CD4-positive, alpha-beta T cell (primary cell): Measurements from ENCODE around the gene STAB1. TPM values are rescaled to one million over a fixed set of nuclear protein-coding genes. Genes with fewer than 3 reads are reported as not detected.

ENCODE experiments used
- ATAC-seq: fragments of 200-7000 bp; cut with Tn5 transposase; one replicate; pipeline ENCODE4 v1.10.0; 2022; ENCODE audit warnings: mild to moderate bottlenecking; ENCODE audit not compliant: poor library complexity
- CTCF ChIA-PET: fragments of 350-600 bp; sonication (Branson Sonifier 250); formaldehyde crosslinking; loops from one replicate; lab custom pipeline; 2021; ENCODE audit warnings: antibody characterized with exemption, inconsistent platforms; lab: Charles Lee
- POLR2A ChIA-PET: fragments of 350-600 bp; sonication (Branson Sonifier 250); formaldehyde crosslinking; loops from one replicate; lab custom pipeline; 2021; ENCODE audit warnings: antibody characterized with exemption, inconsistent platforms; lab: Charles Lee
- DNase-seq, 14 experiments: peaks; one replicate each; pipeline ENCODE4 v3.0.0-alpha.2; 2013 to 2020; ENCODE audit warnings: mixed read lengths in 2 of 14
- H3K27ac ChIP-seq, 2 donors: one replicate each; pipeline versions ENCODE4 v1.5.1 to v1.7.0; 2013; ENCODE audit warnings: low read length in 2 of 2, low read depth in 1 of 2, mild to moderate bottlenecking in 1 of 2
- H3K27me3 ChIP-seq, 2 experiments: 1 replicate in 1 of 2; 2 replicates in 1 of 2; pipeline versions ENCODE4 v1.6.1 to v1.7.0; 2013; ENCODE audit warnings: low read length in 2 of 2, control low read depth in 1 of 2, mild to moderate bottlenecking in 1 of 2, moderate library complexity in 1 of 2; ENCODE audit not compliant: insufficient read depth in 2 of 2, control insufficient read depth in 1 of 2
- H3K36me3 ChIP-seq: one replicate; pipeline ENCODE4 v1.6.1; 2013; ENCODE audit warnings: low read length, control low read depth; ENCODE audit not compliant: insufficient read depth
- H3K4me1 ChIP-seq: one replicate; pipeline ENCODE4 v1.6.1; 2013; ENCODE audit warnings: low read length, control low read depth; ENCODE audit not compliant: insufficient read depth
- H3K4me3 ChIP-seq: one replicate; pipeline ENCODE4 v1.5.1; 2013; ENCODE audit warnings: mild to moderate bottlenecking, low read length, moderate library complexity
- H3K9me3 ChIP-seq, 2 experiments: 1 replicate in 1 of 2; 2 replicates in 1 of 2; pipeline versions ENCODE4 v1.6.1 to v1.7.0; 2013; ENCODE audit warnings: low read length in 2 of 2, mild to moderate bottlenecking in 2 of 2, control low read depth in 1 of 2, moderate library complexity in 1 of 2; ENCODE audit not compliant: control insufficient read depth in 1 of 2, insufficient read depth in 1 of 2
- H3K27ac Mint-ChIP-seq: one replicate; pipeline ENCODE4 v1.8.0; 2020; ENCODE audit warnings: mixed read lengths
- H3K27me3 Mint-ChIP-seq: one replicate; pipeline ENCODE4 v1.8.0; 2021; ENCODE audit warnings: mixed read lengths
- H3K36me3 Mint-ChIP-seq: one replicate; pipeline ENCODE4 v1.8.0; 2021; ENCODE audit warnings: low read depth, mixed read lengths
- H3K4me1 Mint-ChIP-seq: one replicate; pipeline ENCODE4 v1.8.0; 2021; ENCODE audit warnings: low read depth, mixed read lengths
- H3K4me3 Mint-ChIP-seq: one replicate; pipeline ENCODE4 v1.8.0; 2020; ENCODE audit warnings: mild to moderate bottlenecking, mixed read lengths
- H3K9me3 Mint-ChIP-seq: one replicate; pipeline ENCODE4 v1.8.0; 2020; ENCODE audit warnings: mixed read lengths
- intact Hi-C, 2 experiments: fragments of 100-400 bp; cut with DNase I in 1 of 2; cut with micrococcal nuclease in 1 of 2; formaldehyde crosslinking; loops; one replicate each; pipeline versions ENCODE4 v1.15.1 to v1.9.0; 2023 to 2025; cut with DNase I, micrococcal nuclease
- total RNA-seq, 174 experiments: library from RNA in 2 of 174; stranded (reverse) in 2 of 174; gene quantifications; one replicate each; pipeline ENCODE4 v1.2.3 and lab custom pipeline; 2021 to 2026
- TF ChIP-seq, protein P1 (sequence below): fragments of 200-600 bp; IDR thresholded peaks from one replicate; pipeline ENCODE4 v1.8.0; 2022; ENCODE audit warnings: antibody characterized with exemption, mild to moderate bottlenecking

Gene STAB1
- total RNA-seq, 2 experiments from 2014 or later, result 1.5 to 2.5 TPM

DNA sequence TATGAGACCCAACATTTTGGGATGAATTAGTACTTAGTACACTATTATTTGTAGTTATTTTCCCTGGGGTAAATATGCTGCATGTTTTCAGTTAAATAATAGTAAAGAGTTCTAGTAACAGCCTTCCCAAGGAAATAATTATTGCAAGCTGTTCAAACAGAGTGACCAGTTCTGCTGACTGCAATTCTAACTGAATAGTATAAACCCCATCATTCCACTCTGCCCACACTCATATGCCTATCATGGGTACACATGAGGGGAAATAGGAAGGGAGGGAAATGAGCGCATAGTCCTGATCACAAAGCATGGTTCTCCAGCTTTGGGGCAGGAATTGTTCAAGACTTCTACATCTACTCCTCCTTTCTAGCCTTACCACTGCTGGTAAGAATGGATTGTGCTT, 59.9 kb downstream of the STAB1 start:
- H3K4me1 ChIP-seq, result no peaks in the 10 kb centered on the region
- Mint-ChIP-seq H3K4me1 (no peaks in the 10 kb centered on the region), H3K27ac (no peak overlapping the region), H3K36me3 (peaks cover 86% of the 10 kb centered on the region), H3K4me3 (no peak overlapping the region), H3K27me3 (no peaks in the 10 kb centered on the region), H3K9me3 (no peaks in the 10 kb centered on the region)
- CTCF ChIA-PET, result no interaction called here
- peaks cover 60% of the 10 kb centered on the region for H3K36me3 ChIP-seq
- H3K4me3 ChIP-seq, result no peak overlapping the region
- TF ChIP-seq, protein P1, sequence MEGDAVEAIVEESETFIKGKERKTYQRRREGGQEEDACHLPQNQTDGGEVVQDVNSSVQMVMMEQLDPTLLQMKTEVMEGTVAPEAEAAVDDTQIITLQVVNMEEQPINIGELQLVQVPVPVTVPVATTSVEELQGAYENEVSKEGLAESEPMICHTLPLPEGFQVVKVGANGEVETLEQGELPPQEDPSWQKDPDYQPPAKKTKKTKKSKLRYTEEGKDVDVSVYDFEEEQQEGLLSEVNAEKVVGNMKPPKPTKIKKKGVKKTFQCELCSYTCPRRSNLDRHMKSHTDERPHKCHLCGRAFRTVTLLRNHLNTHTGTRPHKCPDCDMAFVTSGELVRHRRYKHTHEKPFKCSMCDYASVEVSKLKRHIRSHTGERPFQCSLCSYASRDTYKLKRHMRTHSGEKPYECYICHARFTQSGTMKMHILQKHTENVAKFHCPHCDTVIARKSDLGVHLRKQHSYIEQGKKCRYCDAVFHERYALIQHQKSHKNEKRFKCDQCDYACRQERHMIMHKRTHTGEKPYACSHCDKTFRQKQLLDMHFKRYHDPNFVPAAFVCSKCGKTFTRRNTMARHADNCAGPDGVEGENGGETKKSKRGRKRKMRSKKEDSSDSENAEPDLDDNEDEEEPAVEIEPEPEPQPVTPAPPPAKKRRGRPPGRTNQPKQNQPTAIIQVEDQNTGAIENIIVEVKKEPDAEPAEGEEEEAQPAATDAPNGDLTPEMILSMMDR, result no peak
- intact Hi-C loops, result no loop called here
- no peaks in the 10 kb centered on the region for H3K9me3 ChIP-seq
- ATAC-seq, result no peak
- no peaks in the 10 kb centered on the region for H3K27me3 ChIP-seq
- H3K27ac ChIP-seq, result no peak overlapping the region
- POLR2A ChIA-PET, result interaction anchor here (0.5 kb wide), 1 partner anchor 155 kb away, joined by 3 read pairs; no protein-coding TSS in a partner anchor
- DNase-seq, result no peak

DNA sequence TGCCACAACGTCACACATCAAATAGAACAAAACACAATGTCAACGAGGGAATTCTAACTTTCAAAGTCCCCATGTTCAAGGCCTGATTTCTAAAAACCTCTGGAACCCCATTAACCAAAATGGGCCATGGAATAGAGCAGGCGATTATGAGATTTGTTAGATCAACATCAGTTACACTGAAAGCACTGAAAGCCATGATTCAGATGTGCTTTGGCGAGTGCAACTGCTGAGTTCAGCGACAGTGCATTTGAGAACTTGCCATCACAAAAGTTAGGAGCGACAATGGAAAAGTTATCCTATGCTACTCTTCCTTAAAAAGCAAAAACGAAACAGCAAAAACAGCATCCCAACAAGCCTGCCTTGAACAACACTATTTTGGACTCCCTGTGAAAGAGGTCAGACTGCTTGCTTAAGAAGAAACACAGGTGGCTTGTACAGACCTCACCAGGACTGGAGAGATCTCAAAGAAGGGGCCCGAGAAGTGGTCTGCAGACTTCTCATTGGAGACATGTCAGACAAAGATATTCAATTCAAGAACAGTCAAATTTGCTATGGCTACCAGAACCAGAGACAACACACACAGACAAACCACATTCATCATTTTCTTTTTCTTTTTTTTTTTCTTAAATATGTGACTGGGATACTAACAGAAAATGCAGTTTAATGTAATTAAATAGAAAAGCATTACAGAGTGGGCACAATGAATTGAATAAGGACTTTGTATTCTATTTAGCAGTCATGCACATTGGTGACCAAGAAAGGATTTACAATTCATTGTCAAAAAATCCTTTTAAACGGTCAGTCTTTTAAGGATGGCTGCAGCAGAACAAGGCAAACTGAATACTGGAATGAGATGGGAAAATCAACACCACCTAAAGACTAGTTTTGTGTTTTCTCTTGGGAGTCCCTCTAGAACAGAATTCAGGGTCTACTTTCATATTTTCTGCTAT, 62.1 kb downstream of the STAB1 start:
- TF ChIP-seq, protein P1, result no peak
- H3K27me3 Mint-ChIP-seq, result no peaks in the 10 kb centered on the region
- H3K4me3 ChIP-seq, result no peak overlapping the region
- H3K9me3 Mint-ChIP-seq, result no peaks in the 10 kb centered on the region
- peaks cover 55% of the 10 kb centered on the region for H3K36me3 ChIP-seq
- no peaks in the 10 kb centered on the region for H3K4me1 ChIP-seq
- DNase-seq (no peak), ATAC-seq (no peak)
- POLR2A ChIA-PET, result interaction anchor here (0.5 kb wide), 1 partner anchor 33 kb away, joined by 3 read pairs; no protein-coding TSS in a partner anchor
- no peak overlapping the region for H3K27ac Mint-ChIP-seq
- H3K9me3 ChIP-seq, result no peaks in the 10 kb centered on the region
- H3K36me3 Mint-ChIP-seq, result peaks cover 83% of the 10 kb centered on the region
- H3K27ac ChIP-seq, result no peak overlapping the region
- H3K4me1 Mint-ChIP-seq, result no peaks in the 10 kb centered on the region
- intact Hi-C loops, result no loop called here
- CTCF ChIA-PET, result no interaction called here
- H3K27me3 ChIP-seq, result no peaks in the 10 kb centered on the region
- no peak overlapping the region for H3K4me3 Mint-ChIP-seq

DNA sequence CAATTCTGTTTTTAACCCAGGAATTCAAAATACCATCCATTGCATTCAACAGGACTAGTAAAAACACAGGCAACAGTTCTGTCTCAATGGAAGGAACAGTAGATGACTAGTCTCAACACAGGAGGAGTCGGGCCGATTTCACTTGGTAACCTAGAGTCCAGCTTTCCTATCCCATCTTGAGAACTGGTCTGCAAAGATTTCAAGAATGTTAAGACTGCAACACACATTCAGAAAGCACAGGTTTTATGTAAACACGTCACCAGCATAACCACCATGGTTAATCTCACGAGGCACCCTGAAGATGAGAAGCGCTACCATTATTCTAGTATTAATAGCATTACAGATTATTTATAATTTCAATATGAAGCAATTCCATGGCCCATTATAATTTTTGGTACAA, 63.3 kb downstream of the STAB1 start:
- POLR2A ChIA-PET, result no interaction called here

More for the DNA sequence above, 63.3 kb downstream of the STAB1 start:
- Mint-ChIP-seq H3K36me3 (peaks cover 86% of the 10 kb centered on the region), H3K4me1 (no peaks in the 10 kb centered on the region), H3K9me3 (no peaks in the 10 kb centered on the region), H3K27me3 (no peaks in the 10 kb centered on the region), H3K27ac (no peak overlapping the region), H3K4me3 (no peak overlapping the region)
- DNase-seq (no peak), ATAC-seq (no peak)
- H3K4me3 ChIP-seq, result no peak overlapping the region
- peaks cover 56% of the 10 kb centered on the region for H3K36me3 ChIP-seq
- intact Hi-C loops, result no loop called here
- no peaks in the 10 kb centered on the region for H3K9me3 ChIP-seq
- CTCF ChIA-PET, result no interaction called here
- H3K4me1 ChIP-seq, result no peaks in the 10 kb centered on the region
- TF ChIP-seq, protein P1, result no peak
- H3K27ac ChIP-seq, result no peak overlapping the region
- H3K27me3 ChIP-seq, result no peaks in the 10 kb centered on the region
